GM12875 (cell line): ENCODE results near the gene IGF2BP1.

ENCODE experiments used
- H3K4me3 ChIP-seq: one replicate; pipeline ENCODE4 v1.5.1; 2011; ENCODE audit warnings: low read depth, low read length, control low read depth
- TF ChIP-seq, protein P1 (sequence below): IDR thresholded peaks from 2 replicates; pipeline ENCODE4 v1.5.1; 2011; ENCODE audit warnings: low read depth, mild to moderate bottlenecking, control low read depth, inconsistent platforms, low read length, moderate library complexity, borderline replicate concordance; ENCODE audit not compliant: insufficient read depth

The IGF2BP1 gene

DNA sequence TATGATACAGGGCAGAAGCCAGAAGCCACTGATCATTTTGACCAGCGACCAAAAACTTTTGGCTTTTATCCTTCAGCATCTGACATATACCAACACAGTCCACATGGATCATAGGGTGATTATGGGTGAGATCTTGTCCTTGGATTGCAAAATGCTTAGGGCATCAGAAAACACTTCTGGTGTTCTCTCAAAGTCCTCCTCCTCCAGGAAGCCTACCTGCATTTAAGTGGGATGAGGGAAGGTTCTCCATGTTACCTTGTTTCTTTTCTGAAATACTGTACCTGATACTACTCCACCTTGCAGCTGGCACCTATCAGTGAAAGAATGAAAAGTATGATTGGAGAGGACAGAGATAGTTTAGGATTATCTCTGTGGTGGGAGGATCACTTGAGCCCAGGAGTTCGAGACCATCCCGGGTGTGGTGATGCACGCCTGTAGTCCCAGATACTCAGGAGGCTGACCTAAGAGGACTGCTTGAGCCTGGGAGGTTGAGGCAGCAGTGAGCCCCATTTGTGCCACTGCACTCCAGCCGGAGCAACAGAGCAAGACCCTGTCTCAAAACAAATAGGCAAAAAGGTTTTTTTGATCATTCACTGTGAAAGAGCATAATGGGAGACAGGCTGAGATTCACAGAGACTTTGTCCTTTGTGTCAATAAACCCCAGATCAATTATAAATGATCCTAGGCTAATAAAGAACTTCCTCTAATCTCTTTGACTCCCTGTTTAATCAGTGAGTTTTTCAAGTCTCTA lies 88.6 kb downstream of the IGF2BP1 start:
- TF ChIP-seq, protein P1, sequence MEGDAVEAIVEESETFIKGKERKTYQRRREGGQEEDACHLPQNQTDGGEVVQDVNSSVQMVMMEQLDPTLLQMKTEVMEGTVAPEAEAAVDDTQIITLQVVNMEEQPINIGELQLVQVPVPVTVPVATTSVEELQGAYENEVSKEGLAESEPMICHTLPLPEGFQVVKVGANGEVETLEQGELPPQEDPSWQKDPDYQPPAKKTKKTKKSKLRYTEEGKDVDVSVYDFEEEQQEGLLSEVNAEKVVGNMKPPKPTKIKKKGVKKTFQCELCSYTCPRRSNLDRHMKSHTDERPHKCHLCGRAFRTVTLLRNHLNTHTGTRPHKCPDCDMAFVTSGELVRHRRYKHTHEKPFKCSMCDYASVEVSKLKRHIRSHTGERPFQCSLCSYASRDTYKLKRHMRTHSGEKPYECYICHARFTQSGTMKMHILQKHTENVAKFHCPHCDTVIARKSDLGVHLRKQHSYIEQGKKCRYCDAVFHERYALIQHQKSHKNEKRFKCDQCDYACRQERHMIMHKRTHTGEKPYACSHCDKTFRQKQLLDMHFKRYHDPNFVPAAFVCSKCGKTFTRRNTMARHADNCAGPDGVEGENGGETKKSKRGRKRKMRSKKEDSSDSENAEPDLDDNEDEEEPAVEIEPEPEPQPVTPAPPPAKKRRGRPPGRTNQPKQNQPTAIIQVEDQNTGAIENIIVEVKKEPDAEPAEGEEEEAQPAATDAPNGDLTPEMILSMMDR: no peak
- H3K4me3 ChIP-seq: no peak overlapping the region

DNA sequence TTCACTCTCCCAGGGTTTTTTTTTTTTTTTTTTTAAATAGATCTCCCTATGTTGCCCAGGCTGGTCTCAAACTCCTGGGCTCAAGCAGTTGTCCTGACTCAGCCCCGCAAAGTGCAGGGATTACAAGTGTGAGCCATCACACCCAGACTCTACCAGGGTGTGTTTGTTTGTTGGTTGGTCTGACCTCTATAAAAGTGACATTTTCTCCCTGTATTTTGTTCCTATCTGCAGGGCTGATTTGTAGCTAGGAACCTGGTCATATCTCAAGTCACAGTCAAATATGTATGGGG lies 89.1 kb downstream of the IGF2BP1 start:
- H3K4me3 ChIP-seq: no peak overlapping the region
- TF ChIP-seq, protein P1: no peak

DNA sequence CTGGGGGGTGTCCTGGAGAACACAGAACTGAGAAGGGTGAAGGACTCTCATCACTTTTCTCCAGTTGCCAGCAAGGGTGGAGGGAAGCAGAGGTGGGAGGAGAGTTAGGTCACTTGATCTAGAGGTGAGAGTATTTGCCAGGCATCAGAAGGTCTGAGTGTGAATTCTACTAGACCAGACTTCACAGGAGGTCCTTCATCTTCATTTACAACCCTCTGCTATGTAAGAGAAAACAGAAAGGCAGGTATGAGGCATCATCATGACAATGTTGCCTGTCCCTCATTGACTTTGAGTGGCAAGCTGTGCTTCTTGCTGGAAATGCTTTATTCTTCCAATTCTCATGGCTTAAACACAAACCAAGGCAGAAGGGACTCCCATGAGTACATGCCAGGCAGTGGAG lies 89.5 kb downstream of the IGF2BP1 start:
- H3K4me3 ChIP-seq: no peak overlapping the region
- TF ChIP-seq, protein P1: no peak

DNA sequence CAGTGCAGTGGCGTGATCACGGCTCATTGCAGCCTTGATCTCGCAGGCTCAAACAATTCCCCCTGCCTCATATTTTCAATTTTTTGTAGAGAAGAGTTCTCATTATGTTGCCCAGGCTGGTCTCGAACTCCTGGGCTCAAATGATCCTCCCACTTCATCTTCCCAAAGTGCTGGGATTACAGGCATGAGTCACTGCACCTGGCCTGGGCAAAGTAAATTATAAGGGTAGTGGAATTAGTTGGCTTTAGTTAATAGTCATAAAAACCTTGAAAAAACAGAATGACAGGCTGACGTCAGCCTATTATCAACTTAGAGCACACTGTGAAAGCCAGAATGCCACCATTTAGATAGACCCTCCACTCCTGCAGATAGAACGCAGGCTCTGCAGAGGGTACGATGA lies 91.9 kb downstream of the IGF2BP1 start:
- H3K4me3 ChIP-seq: no peak overlapping the region
- TF ChIP-seq, protein P1: no peak

DNA sequence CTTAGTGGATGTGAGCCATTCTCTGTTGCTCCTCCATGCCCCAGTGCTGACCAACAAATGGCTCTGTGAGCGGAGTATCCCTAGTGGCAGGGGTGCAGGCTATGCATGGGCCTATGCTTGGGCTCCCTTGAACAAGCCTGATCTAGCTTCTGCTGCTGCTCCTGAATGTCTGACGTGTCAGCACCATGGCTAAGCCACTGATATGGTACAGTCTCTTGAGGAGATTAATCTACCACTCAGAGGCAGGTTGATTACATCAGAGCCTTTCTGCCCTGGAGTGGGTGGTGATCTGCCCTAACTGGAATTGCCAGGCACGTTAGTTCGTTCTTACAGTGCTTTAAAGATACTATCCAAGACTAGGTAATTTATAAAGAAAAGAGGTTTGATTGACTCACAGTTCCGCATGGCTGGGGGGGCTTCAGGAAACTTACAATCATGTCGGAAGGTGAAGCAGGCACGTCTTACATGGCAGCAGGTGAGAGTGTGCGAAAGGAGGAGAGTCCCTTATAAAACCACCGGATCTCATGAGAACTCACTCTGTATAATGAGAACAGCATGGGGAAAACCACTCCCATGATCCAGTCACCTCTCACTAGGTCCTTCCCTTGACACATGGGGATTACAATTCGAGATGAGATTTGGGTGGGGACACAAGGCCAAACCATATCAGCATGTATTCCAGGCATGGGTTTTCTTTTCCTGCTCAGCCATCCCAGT lies 93.9 kb downstream of the IGF2BP1 start:
- no peak overlapping the region for H3K4me3 ChIP-seq
- TF ChIP-seq, protein P1: no peak

DNA sequence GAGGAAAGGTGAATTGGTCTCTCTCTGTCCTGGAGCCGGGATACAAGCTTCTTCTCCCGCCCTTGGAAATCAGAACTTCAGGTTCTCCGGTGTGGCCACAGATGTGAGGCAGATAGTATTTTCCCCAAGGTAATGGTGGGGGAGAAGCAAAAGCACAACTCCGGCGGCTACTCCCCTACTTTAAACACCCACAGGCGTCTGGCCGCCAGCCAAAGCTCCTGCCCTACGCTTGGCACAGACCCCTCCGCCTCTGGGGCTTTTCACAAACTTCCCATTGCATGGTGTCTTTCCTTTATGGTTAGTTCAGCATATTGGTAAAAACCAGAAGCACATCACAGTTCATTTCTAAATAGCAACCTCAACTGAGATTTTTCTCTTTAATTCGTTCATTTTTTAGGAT lies 95.9 kb downstream of the IGF2BP1 start:
- H3K4me3 ChIP-seq: no peak overlapping the region
- TF ChIP-seq, protein P1: no peak

DNA sequence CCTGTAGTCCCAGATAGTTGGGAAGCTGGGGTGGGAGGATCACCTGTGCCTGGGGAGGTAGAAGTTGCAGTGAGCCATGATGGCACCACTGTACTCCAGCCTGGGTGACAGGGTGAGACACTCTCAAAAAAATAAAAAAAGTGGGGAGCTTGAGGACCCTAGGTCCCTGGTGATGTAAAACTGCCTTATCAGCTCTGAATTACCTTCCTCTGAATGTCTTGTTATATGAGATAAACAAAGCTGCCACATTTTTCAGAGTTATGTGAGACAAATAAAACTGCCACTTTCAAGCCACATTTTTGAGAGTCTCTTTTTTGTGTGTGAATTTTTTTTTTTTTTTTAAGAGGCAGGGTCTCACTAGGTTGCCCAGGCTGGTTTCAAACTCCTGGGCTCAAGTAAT lies 103.4 kb downstream of the IGF2BP1 start:
- H3K4me3 ChIP-seq: no peak overlapping the region
- TF ChIP-seq, protein P1: no peak
